Measurements from ENCODE around the gene ICE1. TPM values are rescaled to one million over a fixed set of nuclear protein-coding genes. Genes with fewer than 3 reads are reported as not detected.

Gene ICE1
- total RNA-seq, 1 experiment from 2014 or later = 48.9 TPM

GRCh38 chr5:5372930-5373329 lies 49.5 kb upstream of the ICE1 start:
- H3K9me3 Mint-ChIP-seq = peaks cover 36% of the 10 kb centered on the region
- ATAC-seq (no peak), DNase-seq (ENCODE audit: low spot score) (no peak)
- peaks cover 7% of the 10 kb centered on the region for H3K27me3 Mint-ChIP-seq (ENCODE audit: low read depth)
- peaks cover 20% of the 10 kb centered on the region for H3K4me1 Mint-ChIP-seq
- H3K4me3 Mint-ChIP-seq = no peak overlapping the region
- CTCF ChIA-PET = no interaction called here
- POLR2A ChIA-PET = no interaction called here
- peaks cover 15% of the 10 kb centered on the region for H3K36me3 Mint-ChIP-seq
- no peak for TF ChIP-seq TP53 (CRISPR knock-in tag; IDR thresholded peaks at IDR 0.05)
- TF ChIP-seq, protein P1, sequence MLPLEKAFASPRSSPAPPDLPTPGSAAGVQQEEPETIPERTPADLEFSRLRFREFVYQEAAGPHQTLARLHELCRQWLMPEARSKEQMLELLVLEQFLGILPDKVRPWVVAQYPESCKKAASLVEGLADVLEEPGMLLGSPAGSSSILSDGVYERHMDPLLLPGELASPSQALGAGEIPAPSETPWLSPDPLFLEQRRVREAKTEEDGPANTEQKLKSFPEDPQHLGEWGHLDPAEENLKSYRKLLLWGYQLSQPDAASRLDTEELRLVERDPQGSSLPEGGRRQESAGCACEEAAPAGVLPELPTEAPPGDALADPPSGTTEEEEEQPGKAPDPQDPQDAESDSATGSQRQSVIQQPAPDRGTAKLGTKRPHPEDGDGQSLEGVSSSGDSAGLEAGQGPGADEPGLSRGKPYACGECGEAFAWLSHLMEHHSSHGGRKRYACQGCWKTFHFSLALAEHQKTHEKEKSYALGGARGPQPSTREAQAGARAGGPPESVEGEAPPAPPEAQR (CRISPR knock-in tag; IDR thresholded peaks at IDR 0.05) = no peak
- TF ChIP-seq ZNF416 (CRISPR knock-in tag; IDR thresholded peaks at IDR 0.05) = no peak
- no peak for TF ChIP-seq GTF2I (CRISPR knock-in tag; conservative IDR thresholded peaks at IDR 0.05)
- TF ChIP-seq ZNF317 (CRISPR knock-in tag; IDR thresholded peaks at IDR 0.05; ENCODE audit: borderline replicate concordance, low read depth) = no peak
- TF ChIP-seq FOXK1 (CRISPR knock-in tag; IDR thresholded peaks at IDR 0.05) = no peak
- TF ChIP-seq EMX1 (CRISPR knock-in tag; IDR thresholded peaks at IDR 0.05) = no peak
- no peak for TF ChIP-seq AFF4 (CRISPR knock-in tag; IDR thresholded peaks at IDR 0.05; ENCODE audit: borderline replicate concordance)
- no peak for TF ChIP-seq PRRX2 (CRISPR knock-in tag; IDR thresholded peaks at IDR 0.05)
- TF ChIP-seq, protein P2, sequence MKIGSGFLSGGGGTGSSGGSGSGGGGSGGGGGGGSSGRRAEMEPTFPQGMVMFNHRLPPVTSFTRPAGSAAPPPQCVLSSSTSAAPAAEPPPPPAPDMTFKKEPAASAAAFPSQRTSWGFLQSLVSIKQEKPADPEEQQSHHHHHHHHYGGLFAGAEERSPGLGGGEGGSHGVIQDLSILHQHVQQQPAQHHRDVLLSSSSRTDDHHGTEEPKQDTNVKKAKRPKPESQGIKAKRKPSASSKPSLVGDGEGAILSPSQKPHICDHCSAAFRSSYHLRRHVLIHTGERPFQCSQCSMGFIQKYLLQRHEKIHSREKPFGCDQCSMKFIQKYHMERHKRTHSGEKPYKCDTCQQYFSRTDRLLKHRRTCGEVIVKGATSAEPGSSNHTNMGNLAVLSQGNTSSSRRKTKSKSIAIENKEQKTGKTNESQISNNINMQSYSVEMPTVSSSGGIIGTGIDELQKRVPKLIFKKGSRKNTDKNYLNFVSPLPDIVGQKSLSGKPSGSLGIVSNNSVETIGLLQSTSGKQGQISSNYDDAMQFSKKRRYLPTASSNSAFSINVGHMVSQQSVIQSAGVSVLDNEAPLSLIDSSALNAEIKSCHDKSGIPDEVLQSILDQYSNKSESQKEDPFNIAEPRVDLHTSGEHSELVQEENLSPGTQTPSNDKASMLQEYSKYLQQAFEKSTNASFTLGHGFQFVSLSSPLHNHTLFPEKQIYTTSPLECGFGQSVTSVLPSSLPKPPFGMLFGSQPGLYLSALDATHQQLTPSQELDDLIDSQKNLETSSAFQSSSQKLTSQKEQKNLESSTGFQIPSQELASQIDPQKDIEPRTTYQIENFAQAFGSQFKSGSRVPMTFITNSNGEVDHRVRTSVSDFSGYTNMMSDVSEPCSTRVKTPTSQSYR (CRISPR knock-in tag; IDR thresholded peaks at IDR 0.05) = no peak
- TF ChIP-seq FOXP1 (CRISPR knock-in tag; IDR thresholded peaks at IDR 0.05; ENCODE audit: borderline replicate concordance) = no peak
- no peak overlapping the region for H3K27ac Mint-ChIP-seq

- H3K4me1 Mint-ChIP-seq = peaks cover 24% of the 10 kb centered on the region
- CTCF ChIA-PET = no interaction called here
- ATAC-seq = no peak
- TF ChIP-seq MLX (CRISPR knock-in tag; IDR thresholded peaks at IDR 0.05) (no peak), ZMAT4 (CRISPR knock-in tag; IDR thresholded peaks at IDR 0.05) (no peak), ZNF317 (CRISPR knock-in tag; IDR thresholded peaks at IDR 0.05; ENCODE audit: borderline replicate concordance, low read depth) (no peak), KAT7 (CRISPR knock-in tag; IDR thresholded peaks at IDR 0.05; ENCODE audit: borderline replicate concordance) (no peak), MYBL2 (CRISPR knock-in tag; IDR thresholded peaks at IDR 0.05) (no peak), RELA (CRISPR knock-in tag; IDR thresholded peaks at IDR 0.05; ENCODE audit: borderline replicate concordance) (no peak)
- TF ChIP-seq, protein P3, sequence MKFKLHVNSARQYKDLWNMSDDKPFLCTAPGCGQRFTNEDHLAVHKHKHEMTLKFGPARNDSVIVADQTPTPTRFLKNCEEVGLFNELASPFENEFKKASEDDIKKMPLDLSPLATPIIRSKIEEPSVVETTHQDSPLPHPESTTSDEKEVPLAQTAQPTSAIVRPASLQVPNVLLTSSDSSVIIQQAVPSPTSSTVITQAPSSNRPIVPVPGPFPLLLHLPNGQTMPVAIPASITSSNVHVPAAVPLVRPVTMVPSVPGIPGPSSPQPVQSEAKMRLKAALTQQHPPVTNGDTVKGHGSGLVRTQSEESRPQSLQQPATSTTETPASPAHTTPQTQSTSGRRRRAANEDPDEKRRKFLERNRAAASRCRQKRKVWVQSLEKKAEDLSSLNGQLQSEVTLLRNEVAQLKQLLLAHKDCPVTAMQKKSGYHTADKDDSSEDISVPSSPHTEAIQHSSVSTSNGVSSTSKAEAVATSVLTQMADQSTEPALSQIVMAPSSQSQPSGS (CRISPR knock-in tag; IDR thresholded peaks at IDR 0.05; ENCODE audit: borderline replicate concordance, low read depth) = no peak
- TF ChIP-seq, protein P4, sequence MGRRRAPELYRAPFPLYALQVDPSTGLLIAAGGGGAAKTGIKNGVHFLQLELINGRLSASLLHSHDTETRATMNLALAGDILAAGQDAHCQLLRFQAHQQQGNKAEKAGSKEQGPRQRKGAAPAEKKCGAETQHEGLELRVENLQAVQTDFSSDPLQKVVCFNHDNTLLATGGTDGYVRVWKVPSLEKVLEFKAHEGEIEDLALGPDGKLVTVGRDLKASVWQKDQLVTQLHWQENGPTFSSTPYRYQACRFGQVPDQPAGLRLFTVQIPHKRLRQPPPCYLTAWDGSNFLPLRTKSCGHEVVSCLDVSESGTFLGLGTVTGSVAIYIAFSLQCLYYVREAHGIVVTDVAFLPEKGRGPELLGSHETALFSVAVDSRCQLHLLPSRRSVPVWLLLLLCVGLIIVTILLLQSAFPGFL (CRISPR knock-in tag; IDR thresholded peaks at IDR 0.05; ENCODE audit: borderline replicate concordance) = no peak
- no peak for DNase-seq (ENCODE audit: low spot score)
- H3K9me3 Mint-ChIP-seq = peaks cover 41% of the 10 kb centered on the region
- H3K36me3 Mint-ChIP-seq = peaks cover 20% of the 10 kb centered on the region
- no peak overlapping the region for H3K27ac Mint-ChIP-seq
- POLR2A ChIA-PET = no interaction called here
- H3K4me3 Mint-ChIP-seq = no peak overlapping the region
- H3K27me3 Mint-ChIP-seq (ENCODE audit: low read depth) = peaks cover 7% of the 10 kb centered on the region
Measured at GRCh38 chr5:5373351-5373989, 49.0 kb upstream of the ICE1 start.

Data from WTC11 (cell line).